KMS-11 (cell line): ENCODE results near the gene NCF4.

ENCODE experiments used
- H2AFZ ChIP-seq: fragments of 200-600 bp; sonication (generic); 2 replicates; pipeline ENCODE4 v1.6.1; 2016; ENCODE audit warnings: antibody characterized with exemption, mixed run types, low read depth
- H3K27ac ChIP-seq: fragments of 200-600 bp; sonication (generic); 2 replicates; pipeline ENCODE4 v1.6.1; 2016; ENCODE audit warnings: mild to moderate bottlenecking, mixed run types
- H3K27me3 ChIP-seq: fragments of 200-600 bp; sonication (generic); 2 replicates; pipeline ENCODE4 v1.6.1; 2017; ENCODE audit warnings: mild to moderate bottlenecking, low read depth, mixed run types, moderate library complexity; ENCODE audit not compliant: insufficient read depth
- H3K36me3 ChIP-seq: fragments of 200-600 bp; sonication (generic); 2 replicates; pipeline ENCODE4 v1.6.1; 2017; ENCODE audit warnings: mild to moderate bottlenecking, mixed run types; ENCODE audit not compliant: insufficient read depth
- H3K4me1 ChIP-seq: fragments of 200-600 bp; sonication (generic); 2 replicates; pipeline ENCODE4 v1.6.1; 2016; ENCODE audit warnings: mild to moderate bottlenecking, low read depth, mixed run types; ENCODE audit not compliant: poor library complexity, severe bottlenecking
- H3K4me2 ChIP-seq: fragments of 200-600 bp; sonication (generic); 2 replicates; pipeline ENCODE4 v1.7.0; 2016; ENCODE audit warnings: mild to moderate bottlenecking, mixed run types
- H3K4me3 ChIP-seq: fragments of 200-600 bp; sonication (generic); IDR thresholded peaks from 2 replicates; pipeline ENCODE4 v1.6.1; 2017; ENCODE audit warnings: low read depth, low read length, mixed read lengths; ENCODE audit not compliant: insufficient read depth
- H3K79me2 ChIP-seq: fragments of 200-600 bp; sonication (generic); 2 replicates; pipeline ENCODE4 v1.6.1; 2016; ENCODE audit warnings: low read depth, mixed run types; ENCODE audit not compliant: insufficient read depth
- H3K9ac ChIP-seq: fragments of 200-600 bp; sonication (generic); 2 replicates; pipeline ENCODE4 v1.6.1; 2016; ENCODE audit warnings: mild to moderate bottlenecking, mixed run types
- H4K20me1 ChIP-seq: fragments of 200-600 bp; sonication (generic); 2 replicates; pipeline ENCODE4 v1.6.1; 2016; ENCODE audit warnings: mild to moderate bottlenecking, mixed run types; ENCODE audit not compliant: insufficient read depth
- CTCF ChIP-seq: fragments of 200-600 bp; sonication (generic); conservative IDR thresholded peaks from 2 replicates; pipeline ENCODE4 v1.6.1; 2017; ENCODE audit warnings: low read depth, mild to moderate bottlenecking, antibody characterized with exemption, low read length, moderate library complexity, mixed read lengths

NCF4 gene

GRCh38 chr22:36926721-36927435 lies 66.1 kb downstream of the NCF4 start:
- no peak overlapping the region for H2AFZ ChIP-seq
- no peak overlapping the region for H3K27ac ChIP-seq
- no peaks in the 10 kb centered on the region for H3K79me2 ChIP-seq
- no peak overlapping the region for H3K4me2 ChIP-seq
- peaks cover 17% of the 10 kb centered on the region; the same call in 1 of the 2 replicates for H3K27me3 ChIP-seq
- no peaks in the 10 kb centered on the region for H4K20me1 ChIP-seq
- no peak for TF ChIP-seq CTCF
- H3K4me3 ChIP-seq, result no peak overlapping the region
- H3K9ac ChIP-seq, result no peak overlapping the region
- no peaks in the 10 kb centered on the region for H3K36me3 ChIP-seq
- peaks cover 19% of the 10 kb centered on the region for H3K4me1 ChIP-seq
